HepG2 (cell line): ENCODE data around the gene SELENOV. TPM values are rescaled to one million over a fixed set of nuclear protein-coding genes. Genes with fewer than 3 reads are reported as not detected.
A peak's percentile ranks its signal among the peaks of the same experiment; 100 is the strongest.

Experiments used
- HMG20B ChIP-seq: conservative IDR thresholded peaks from 2 replicates; pipeline ENCODE4 v1.6.1; 2016; ENCODE audit warnings: missing genetic modification reagents, missing compliant biosample characterization
- HNRNPK ChIP-seq: fragments of 200-400 bp; formaldehyde crosslinking; IDR thresholded peaks from 2 replicates; pipeline ENCODE4 v1.6.1; 2018; ENCODE audit warnings: low read length, low read depth, moderate library complexity, mild to moderate bottlenecking; ENCODE audit not compliant: poor library complexity, severe bottlenecking
- HOXA5 ChIP-seq: sonication (generic); formaldehyde crosslinking; IDR thresholded peaks from 2 replicates; pipeline ENCODE4 v1.4.0; 2020; ENCODE audit warnings: missing genetic modification reagents
- KLF12 ChIP-seq: sonication (generic); formaldehyde crosslinking; IDR thresholded peaks from 2 replicates; pipeline ENCODE4 v1.4.0; 2020; ENCODE audit warnings: missing genetic modification reagents, borderline replicate concordance
- NKX3-1 ChIP-seq: sonication (generic); formaldehyde crosslinking; IDR thresholded peaks from 2 replicates; pipeline ENCODE4 v1.5.0; 2020; ENCODE audit warnings: missing genetic modification reagents
- PHB2 ChIP-seq: fragments of 450-650 bp; IDR thresholded peaks from 2 replicates; pipeline ENCODE4 v1.6.1; 2018; ENCODE audit not compliant: partially characterized antibody
- SMAD3 ChIP-seq: sonication (generic); formaldehyde crosslinking; IDR thresholded peaks from 2 replicates; pipeline ENCODE4 v1.4.0; 2020; ENCODE audit warnings: missing genetic modification reagents
- ZNF484 ChIP-seq: sonication (generic); formaldehyde crosslinking; IDR thresholded peaks from 2 replicates; pipeline ENCODE4 v1.5.1; 2020; ENCODE audit warnings: mild to moderate bottlenecking, low read depth, missing genetic modification reagents, borderline replicate concordance
- ZNF552 ChIP-seq: sonication (generic); formaldehyde crosslinking; IDR thresholded peaks from 2 replicates; pipeline ENCODE4 v1.9.0; 2022; ENCODE audit warnings: missing genetic modification reagents, mild to moderate bottlenecking, borderline replicate concordance
- ZNF605 ChIP-seq: sonication (generic); formaldehyde crosslinking; IDR thresholded peaks from 2 replicates; pipeline ENCODE4 v1.8.0; 2022; ENCODE audit warnings: mild to moderate bottlenecking, missing genetic modification reagents
- ZNF746 ChIP-seq: sonication (generic); formaldehyde crosslinking; IDR thresholded peaks from 2 replicates; pipeline ENCODE4 v1.8.0; 2022; ENCODE audit warnings: mild to moderate bottlenecking, missing genetic modification reagents
- ZNF839 ChIP-seq: sonication (generic); formaldehyde crosslinking; IDR thresholded peaks from 2 replicates; pipeline ENCODE4 v1.4.0; 2020; ENCODE audit warnings: missing genetic modification reagents, mild to moderate bottlenecking, borderline replicate concordance
- polyA plus RNA-seq, 8 experiments: library from polyadenylated mRNA; depleted of rRNA in 3 of 8; stranded (reverse) in 7 of 8; unstranded in 1 of 8; fragments of >200 nt; fragmentation: Illumina TruSeq in 4 of 8; extraction: Trizol in 4 of 8; gene quantifications; 2 replicates each; pipeline versions ENCODE4 v1.2.1 to v1.2.3, GENCODE V29; 2011 to 2016; ENCODE audit warnings: low read depth in 4 of 8, missing spikeins in 1 of 8, mixed read lengths in 1 of 8; ENCODE audit not compliant: insufficient read depth in 1 of 8
- total RNA-seq, 5 experiments: library from RNA; depleted of rRNA; stranded (reverse); fragments of >200 nt; fragmentation: Illumina TruSeq; extraction: Trizol; gene quantifications; 2 replicates each; pipeline ENCODE4 v1.2.3, GENCODE V29; 2016; ENCODE audit warnings: low read depth in 1 of 5
- TF ChIP-seq, protein P1 (sequence below): sonication (generic); formaldehyde crosslinking; IDR thresholded peaks from 2 replicates; pipeline ENCODE4 v1.9.0; 2021; ENCODE audit warnings: missing genetic modification reagents, mild to moderate bottlenecking, borderline replicate concordance
- TF ChIP-seq, protein P2 (sequence below): sonication (generic); formaldehyde crosslinking; IDR thresholded peaks from 2 replicates; pipeline ENCODE4 v1.4.0; 2020; ENCODE audit warnings: missing genetic modification reagents
- TF ChIP-seq, protein P3 (sequence below), 2 experiments: fragments of 450-650 bp in 1 of 2; sonication (generic) in 1 of 2; formaldehyde crosslinking in 1 of 2; IDR thresholded peaks; 2 replicates each; pipeline versions ENCODE4 v1.6.1 to v1.8.0; 2016 to 2022; ENCODE audit warnings: antibody characterized with exemption in 1 of 2, mild to moderate bottlenecking in 1 of 2, missing genetic modification reagents in 1 of 2

Gene SELENOV
- total and polyA plus RNA-seq, 2 of the 13 experiments (the other 11 are each of a cell fraction or from before 2014, with no cell fraction given) = not detected

DNA sequence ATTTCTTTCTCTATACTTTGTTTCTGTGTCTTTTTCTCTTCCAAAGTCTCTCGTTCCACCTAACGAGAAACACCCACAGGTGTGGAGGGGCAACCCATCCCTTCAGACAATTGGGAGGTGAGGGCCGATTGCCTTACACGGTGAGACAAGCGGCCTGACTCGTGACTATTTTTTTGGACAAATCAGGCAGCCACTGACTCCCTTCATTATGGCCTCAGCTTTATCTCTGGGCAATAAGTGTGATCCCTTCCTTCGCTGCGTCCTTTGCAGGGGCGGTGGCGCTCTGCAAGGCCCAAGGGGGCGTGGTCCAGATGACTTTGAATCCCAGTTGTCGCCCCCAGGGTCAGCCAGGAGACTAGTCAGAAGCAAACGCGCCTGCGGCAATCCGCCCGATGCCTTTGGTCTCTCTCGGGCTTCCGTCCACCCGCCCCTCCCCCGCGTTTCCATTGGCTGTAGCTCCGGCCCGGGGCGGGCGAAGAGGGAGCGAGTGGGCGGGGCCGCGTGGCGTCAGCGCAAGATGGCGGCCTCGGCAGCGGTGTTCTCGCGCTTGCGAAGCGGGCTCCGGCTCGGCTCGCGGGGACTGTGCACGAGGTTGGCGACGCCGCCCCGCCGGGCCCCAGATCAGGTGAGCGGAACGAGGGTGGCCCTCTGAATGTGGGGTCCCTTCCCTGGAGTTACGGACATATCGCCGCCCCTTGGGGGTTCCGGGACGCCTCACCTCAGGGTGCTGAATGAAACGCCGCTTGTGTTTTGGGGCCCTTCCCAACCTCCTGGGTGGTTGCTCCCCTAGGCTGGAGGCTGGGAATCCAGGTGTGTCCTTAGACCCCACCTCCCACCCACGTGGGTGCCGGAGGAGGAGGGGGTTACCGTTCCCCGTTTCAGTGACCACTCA, 34.4 kb upstream of the SELENOV start, which contains the start of gene TIMM50 (continued):
- peak; percentile 20 for TF ChIP-seq HNRNPK
- peak; percentile 72; the same call in 1 of the 2 replicates for TF ChIP-seq KLF12 (CRISPR knock-in tag)
- no peak for TF ChIP-seq ZNF484 (CRISPR knock-in tag)
- 0 out of 2 replicates have a peak, but pooled peaks have one; percentile 24 for TF ChIP-seq HMG20B
- peak; percentile 92 for TF ChIP-seq ZNF839
- TF ChIP-seq, protein P1, sequence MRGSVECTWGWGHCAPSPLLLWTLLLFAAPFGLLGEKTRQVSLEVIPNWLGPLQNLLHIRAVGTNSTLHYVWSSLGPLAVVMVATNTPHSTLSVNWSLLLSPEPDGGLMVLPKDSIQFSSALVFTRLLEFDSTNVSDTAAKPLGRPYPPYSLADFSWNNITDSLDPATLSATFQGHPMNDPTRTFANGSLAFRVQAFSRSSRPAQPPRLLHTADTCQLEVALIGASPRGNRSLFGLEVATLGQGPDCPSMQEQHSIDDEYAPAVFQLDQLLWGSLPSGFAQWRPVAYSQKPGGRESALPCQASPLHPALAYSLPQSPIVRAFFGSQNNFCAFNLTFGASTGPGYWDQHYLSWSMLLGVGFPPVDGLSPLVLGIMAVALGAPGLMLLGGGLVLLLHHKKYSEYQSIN (CRISPR knock-in tag) = no peak
- peak; percentile 92 for TF ChIP-seq ZNF605
- peak; percentile 51; the same call in 1 of the 2 replicates for TF ChIP-seq SMAD3 (CRISPR knock-in tag)
- no peak for TF ChIP-seq NKX3-1 (CRISPR knock-in tag)
- TF ChIP-seq, protein P2, sequence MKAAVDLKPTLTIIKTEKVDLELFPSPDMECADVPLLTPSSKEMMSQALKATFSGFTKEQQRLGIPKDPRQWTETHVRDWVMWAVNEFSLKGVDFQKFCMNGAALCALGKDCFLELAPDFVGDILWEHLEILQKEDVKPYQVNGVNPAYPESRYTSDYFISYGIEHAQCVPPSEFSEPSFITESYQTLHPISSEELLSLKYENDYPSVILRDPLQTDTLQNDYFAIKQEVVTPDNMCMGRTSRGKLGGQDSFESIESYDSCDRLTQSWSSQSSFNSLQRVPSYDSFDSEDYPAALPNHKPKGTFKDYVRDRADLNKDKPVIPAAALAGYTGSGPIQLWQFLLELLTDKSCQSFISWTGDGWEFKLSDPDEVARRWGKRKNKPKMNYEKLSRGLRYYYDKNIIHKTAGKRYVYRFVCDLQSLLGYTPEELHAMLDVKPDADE (CRISPR knock-in tag) = no peak
- TF ChIP-seq HOXA5 = peak; percentile 65
- TF ChIP-seq ZNF552 = no peak
- peak; percentile 55 for TF ChIP-seq ZNF746 (CRISPR knock-in tag)
- no peak for TF ChIP-seq PHB2
- TF ChIP-seq, protein P3, sequence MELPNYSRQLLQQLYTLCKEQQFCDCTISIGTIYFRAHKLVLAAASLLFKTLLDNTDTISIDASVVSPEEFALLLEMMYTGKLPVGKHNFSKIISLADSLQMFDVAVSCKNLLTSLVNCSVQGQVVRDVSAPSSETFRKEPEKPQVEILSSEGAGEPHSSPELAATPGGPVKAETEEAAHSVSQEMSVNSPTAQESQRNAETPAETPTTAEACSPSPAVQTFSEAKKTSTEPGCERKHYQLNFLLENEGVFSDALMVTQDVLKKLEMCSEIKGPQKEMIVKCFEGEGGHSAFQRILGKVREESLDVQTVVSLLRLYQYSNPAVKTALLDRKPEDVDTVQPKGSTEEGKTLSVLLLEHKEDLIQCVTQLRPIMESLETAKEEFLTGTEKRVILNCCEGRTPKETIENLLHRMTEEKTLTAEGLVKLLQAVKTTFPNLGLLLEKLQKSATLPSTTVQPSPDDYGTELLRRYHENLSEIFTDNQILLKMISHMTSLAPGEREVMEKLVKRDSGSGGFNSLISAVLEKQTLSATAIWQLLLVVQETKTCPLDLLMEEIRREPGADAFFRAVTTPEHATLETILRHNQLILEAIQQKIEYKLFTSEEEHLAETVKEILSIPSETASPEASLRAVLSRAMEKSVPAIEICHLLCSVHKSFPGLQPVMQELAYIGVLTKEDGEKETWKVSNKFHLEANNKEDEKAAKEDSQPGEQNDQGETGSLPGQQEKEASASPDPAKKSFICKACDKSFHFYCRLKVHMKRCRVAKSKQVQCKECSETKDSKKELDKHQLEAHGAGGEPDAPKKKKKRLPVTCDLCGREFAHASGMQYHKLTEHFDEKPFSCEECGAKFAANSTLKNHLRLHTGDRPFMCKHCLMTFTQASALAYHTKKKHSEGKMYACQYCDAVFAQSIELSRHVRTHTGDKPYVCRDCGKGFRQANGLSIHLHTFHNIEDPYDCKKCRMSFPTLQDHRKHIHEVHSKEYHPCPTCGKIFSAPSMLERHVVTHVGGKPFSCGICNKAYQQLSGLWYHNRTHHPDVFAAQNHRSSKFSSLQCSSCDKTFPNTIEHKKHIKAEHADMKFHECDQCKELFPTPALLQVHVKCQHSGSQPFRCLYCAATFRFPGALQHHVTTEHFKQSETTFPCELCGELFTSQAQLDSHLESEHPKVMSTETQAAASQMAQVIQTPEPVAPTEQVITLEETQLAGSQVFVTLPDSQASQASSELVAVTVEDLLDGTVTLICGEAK (IDR thresholded peaks at IDR 0.05) = no peak
- TF ChIP-seq, protein P3 (CRISPR knock-in tag; IDR thresholded peaks at IDR 0.05) = peak; percentile 78
